Sigmoid colon (tissue), 7 donors: ENCODE data around the gene PHKB. TPM values are rescaled to one million over a fixed set of nuclear protein-coding genes. Genes with fewer than 3 reads are reported as not detected.
"Not testable (repeated sequence)": the region's sequence is repeated elsewhere in the genome, so short reads cannot be mapped to it uniquely, and the experiment has no call there.

Experiments
- DNase-seq: peaks from one replicate; pipeline ENCODE4 v3.0.0-alpha.2; 2019
- H3K27ac ChIP-seq, 4 donors: fragments of 200-600 bp; sonication (generic); one replicate each; pipeline ENCODE4 v1.5.1; 2016 to 2019; ENCODE audit warnings: mild to moderate bottlenecking in 1 of 4
- H3K27me3 ChIP-seq, 3 donors: fragments of 200-600 bp; sonication (generic); one replicate each; pipeline ENCODE4 v1.5.1; 2019; ENCODE audit warnings: mild to moderate bottlenecking in 1 of 3
- H3K36me3 ChIP-seq, 4 donors: fragments of 200-600 bp; sonication (generic); one replicate each; pipeline ENCODE4 v1.5.1; 2016 to 2019
- H3K4me1 ChIP-seq, 4 donors: fragments of 200-600 bp; sonication (generic); one replicate each; pipeline ENCODE4 v1.5.1; 2017 to 2019
- H3K4me3 ChIP-seq, 4 donors: fragments of 200-600 bp; sonication (generic); one replicate each; pipeline ENCODE4 v1.5.1; 2017 to 2019; ENCODE audit warnings: mild to moderate bottlenecking in 2 of 4, moderate library complexity in 1 of 4
- H3K9me3 ChIP-seq, 4 donors: fragments of 200-600 bp in 3 of 4; sonication (generic) in 3 of 4; one replicate each; pipeline versions ENCODE4 v1.5.1 to v1.6.1; 2013 to 2019
- EP300 ChIP-seq, 4 donors: sonication (generic); formaldehyde crosslinking; IDR thresholded peaks; one replicate each; pipeline ENCODE4 v1.6.1; 2017; ENCODE audit warnings: antibody characterized with exemption in 4 of 4
- POLR2A ChIP-seq, 2 donors: fragments of 450-650 bp; IDR thresholded peaks; one replicate each; pipeline ENCODE4 v1.6.1; 2016; ENCODE audit warnings: antibody characterized with exemption in 2 of 2, mild to moderate bottlenecking in 2 of 2, moderate library complexity in 2 of 2
- POLR2AphosphoS5 ChIP-seq, 4 donors: sonication (generic); formaldehyde crosslinking; IDR thresholded peaks; one replicate each; pipeline ENCODE4 v1.6.1; 2017; ENCODE audit warnings: antibody characterized with exemption in 4 of 4
- WGBS, 2 donors: extraction: QIAGEN DNeasy Blood & Tissue Kit; methylation state at CpG; one replicate each; pipeline ENCODE4 v1.1.7; 2013; 5-methylcytosine and 5-hydroxymethylcytosine counted together
- intact Hi-C: fragments of 100-400 bp; cut with DNase I; formaldehyde crosslinking; loops from one replicate; pipeline ENCODE4 v1.15.1; 2023
- polyA plus RNA-seq, 3 donors: library from polyadenylated mRNA; stranded (reverse); fragments of 200-250 nt; gene quantifications; one replicate each; pipeline ENCODE4 v1.2.3, GENCODE V29; 2013
- total RNA-seq, 4 donors: library from RNA; depleted of rRNA; stranded (reverse); fragments of >200 nt; gene quantifications; one replicate each; pipeline ENCODE4 v1.1.0, GENCODE V29; 2016
- TF ChIP-seq, protein P1 (sequence below), 4 experiments: fragments of 450-650 bp in 3 of 4; fragments of 200-600 bp in 1 of 4; IDR thresholded peaks; one replicate each; pipeline ENCODE4 v1.5.1; 2016 to 2019; ENCODE audit warnings: antibody characterized with exemption in 4 of 4, mild to moderate bottlenecking in 3 of 4, moderate library complexity in 2 of 4
- donor health status: healthy with polysubstance abuse.
- donor health status: Bipolar disorder and iron deficiency.
- donor health status: healthy.

The PHKB gene
- total and polyA plus RNA-seq, 7 donors, result 24.6 to 95.6 (median 60.5) TPM

DNA sequence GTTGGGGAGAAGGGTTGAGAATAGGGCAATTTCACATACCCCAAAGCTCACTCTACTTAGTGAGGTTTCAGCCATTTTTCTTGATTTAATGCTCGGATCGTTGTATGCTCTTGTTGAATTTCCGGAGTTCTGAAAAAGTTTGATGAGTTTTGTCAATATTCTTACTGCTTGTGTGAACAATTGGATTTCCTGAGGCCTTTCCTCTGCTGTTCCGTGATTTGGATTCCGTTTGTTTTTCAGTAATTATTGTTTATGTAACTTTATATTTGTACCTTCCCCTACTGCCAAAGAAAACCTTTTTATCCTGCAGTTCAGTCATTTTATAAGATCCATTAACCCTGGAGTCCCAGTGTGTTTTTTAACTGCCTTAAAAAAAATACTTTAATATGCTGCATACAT lies 62.9 kb downstream of the PHKB start:
- Histone ChIP-seq H3K4me3 (no peak overlapping the region), H3K4me1 (peaks cover 0 to 17% (median 10%) of the 10 kb centered on the region in 4 donors), H3K27me3 (no peaks in the 10 kb centered on the region), H3K27ac (no peak overlapping the region), H3K9me3 (no peaks in the 10 kb centered on the region), H3K36me3 (peaks cover 0 to 4% (median 2%) of the 10 kb centered on the region in 4 donors)
- intact Hi-C loops, result no loop called here
- TF ChIP-seq EP300 (IDR thresholded peaks at IDR 0.05) (no peak), POLR2AphosphoS5 (IDR thresholded peaks at IDR 0.05) (no peak), POLR2A (IDR thresholded peaks at IDR 0.05) (no peak)
- TF ChIP-seq, protein P1, sequence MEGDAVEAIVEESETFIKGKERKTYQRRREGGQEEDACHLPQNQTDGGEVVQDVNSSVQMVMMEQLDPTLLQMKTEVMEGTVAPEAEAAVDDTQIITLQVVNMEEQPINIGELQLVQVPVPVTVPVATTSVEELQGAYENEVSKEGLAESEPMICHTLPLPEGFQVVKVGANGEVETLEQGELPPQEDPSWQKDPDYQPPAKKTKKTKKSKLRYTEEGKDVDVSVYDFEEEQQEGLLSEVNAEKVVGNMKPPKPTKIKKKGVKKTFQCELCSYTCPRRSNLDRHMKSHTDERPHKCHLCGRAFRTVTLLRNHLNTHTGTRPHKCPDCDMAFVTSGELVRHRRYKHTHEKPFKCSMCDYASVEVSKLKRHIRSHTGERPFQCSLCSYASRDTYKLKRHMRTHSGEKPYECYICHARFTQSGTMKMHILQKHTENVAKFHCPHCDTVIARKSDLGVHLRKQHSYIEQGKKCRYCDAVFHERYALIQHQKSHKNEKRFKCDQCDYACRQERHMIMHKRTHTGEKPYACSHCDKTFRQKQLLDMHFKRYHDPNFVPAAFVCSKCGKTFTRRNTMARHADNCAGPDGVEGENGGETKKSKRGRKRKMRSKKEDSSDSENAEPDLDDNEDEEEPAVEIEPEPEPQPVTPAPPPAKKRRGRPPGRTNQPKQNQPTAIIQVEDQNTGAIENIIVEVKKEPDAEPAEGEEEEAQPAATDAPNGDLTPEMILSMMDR (IDR thresholded peaks at IDR 0.05), result no peak
- WGBS, 2 donors, result 77 to 82% methylated on average over 5 of the region's 5 CpGs
- no peak for DNase-seq

DNA sequence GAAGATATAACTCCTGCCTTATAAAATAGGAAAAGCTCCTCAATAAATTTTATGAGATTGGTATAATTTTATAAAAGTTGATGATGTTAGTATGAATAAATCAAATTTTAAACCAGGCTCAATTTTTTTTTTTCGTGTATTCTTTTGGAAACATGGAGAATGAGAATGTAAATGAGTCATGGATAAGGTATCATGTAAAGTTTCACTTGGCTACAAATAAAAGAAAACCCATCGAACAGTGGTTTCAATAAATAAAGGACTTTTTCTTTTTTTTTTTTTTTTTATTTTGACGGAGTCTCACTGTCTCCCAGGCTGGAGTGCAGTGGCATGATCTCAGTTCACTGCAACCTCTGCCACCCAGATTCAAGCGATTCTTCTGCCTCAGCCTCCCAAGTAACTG lies 67.3 kb downstream of the PHKB start:
- Histone ChIP-seq H3K4me3 (no peak overlapping the region), H3K9me3 (no peaks in the 10 kb centered on the region), H3K36me3 (peaks cover 0 to 10% (median 0%) of the 10 kb centered on the region in 4 donors), H3K27ac (no peak overlapping the region), H3K27me3 (no peaks in the 10 kb centered on the region), H3K4me1 (peaks cover 0 to 1% (median 0%) of the 10 kb centered on the region in 4 donors)
- DNase-seq, result no peak
- no peak for TF ChIP-seq EP300 (IDR thresholded peaks at IDR 0.05)
- TF ChIP-seq POLR2A (IDR thresholded peaks at IDR 0.05), result no peak
- no peak for TF ChIP-seq POLR2AphosphoS5 (IDR thresholded peaks at IDR 0.05)
- TF ChIP-seq, protein P1 (IDR thresholded peaks at IDR 0.05), result no peak
- intact Hi-C loops, result no loop called here
- 97% methylated on average over 4 of the region's 4 CpGs for WGBS, 2 donors

DNA sequence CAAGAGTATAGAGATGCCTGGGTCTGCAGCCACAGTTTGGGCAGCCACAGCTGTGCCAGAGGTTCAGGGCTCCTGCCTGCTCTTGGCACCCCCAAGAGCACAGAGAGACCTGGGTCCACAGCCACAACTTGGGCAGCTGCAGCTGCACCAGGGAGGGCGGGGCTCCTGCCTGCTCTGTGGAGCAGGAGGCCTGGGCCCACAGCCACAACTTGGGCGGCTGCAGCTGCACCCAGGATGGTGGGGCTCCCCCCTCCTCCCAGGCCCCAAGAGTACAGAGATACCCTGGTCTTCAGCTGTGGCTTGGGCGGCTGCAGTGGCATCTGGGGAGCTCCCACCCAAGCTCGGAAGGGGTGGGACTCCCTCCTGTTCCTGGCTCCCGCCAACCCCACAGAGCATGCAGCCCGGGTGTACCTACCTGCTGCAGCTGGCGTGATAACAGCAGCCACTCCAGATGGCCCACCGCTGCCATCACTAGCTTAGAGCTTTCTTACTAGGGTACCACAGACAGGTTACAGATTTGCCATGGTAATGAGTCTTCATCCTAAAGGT lies 72.7 kb downstream of the PHKB start:
- Histone ChIP-seq H3K36me3 (peaks cover 0 to 19% (median 0%) of the 10 kb centered on the region in 4 donors), H3K27me3 (no peaks in the 10 kb centered on the region), H3K9me3 (no peaks in the 10 kb centered on the region), H3K4me3 (no peak overlapping the region), H3K27ac (no peak overlapping the region), H3K4me1 (no peaks in the 10 kb centered on the region)
- no peak for DNase-seq
- TF ChIP-seq POLR2A (IDR thresholded peaks at IDR 0.05), result no peak
- TF ChIP-seq, protein P1 (IDR thresholded peaks at IDR 0.05), result no peak
- no peak for TF ChIP-seq POLR2AphosphoS5 (IDR thresholded peaks at IDR 0.05)
- TF ChIP-seq EP300 (IDR thresholded peaks at IDR 0.05), result no peak
- intact Hi-C loops, result no loop called here
- WGBS, 2 donors, result 95 to 97% methylated on average over 8 of the region's 8 CpGs

DNA sequence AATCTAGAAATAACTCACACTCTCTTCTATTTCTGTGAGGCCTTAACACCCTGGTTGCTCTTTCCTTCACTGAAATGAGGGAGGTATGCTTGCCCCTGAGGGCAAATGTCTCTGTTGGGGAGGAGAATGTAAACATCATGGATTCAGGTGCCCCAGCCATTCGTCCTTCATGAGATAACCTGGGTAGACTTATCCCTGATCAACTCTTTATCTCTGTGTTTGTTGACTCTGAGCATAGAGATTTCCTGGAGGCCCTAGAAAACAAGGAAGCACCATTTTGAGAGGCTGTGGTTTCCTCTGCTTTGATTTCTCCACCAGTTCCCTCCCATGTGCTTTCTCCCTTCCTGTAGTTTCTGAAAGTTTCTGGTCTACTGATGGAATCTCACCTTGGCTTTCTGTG lies 77.3 kb downstream of the PHKB start:
- WGBS, 2 donors, result 63 to 78% methylated on average over 1 of the region's 1 CpG
- H3K4me1 ChIP-seq, result no peaks in the 10 kb centered on the region
- H3K4me3 ChIP-seq, result no peak overlapping the region
- peaks cover 0 to 21% (median 0%) of the 10 kb centered on the region in 4 donors for H3K36me3 ChIP-seq
- DNase-seq, result no peak
- no peaks in the 10 kb centered on the region for H3K27me3 ChIP-seq
- no peak for TF ChIP-seq EP300 (IDR thresholded peaks at IDR 0.05)
- no peak for TF ChIP-seq POLR2A (IDR thresholded peaks at IDR 0.05)
- TF ChIP-seq, protein P1 (IDR thresholded peaks at IDR 0.05), result no peak
- no peak for TF ChIP-seq POLR2AphosphoS5 (IDR thresholded peaks at IDR 0.05)
- intact Hi-C loops, result no loop called here
- peaks cover 3 to 14% (median 9%) of the 10 kb centered on the region in 4 donors for H3K9me3 ChIP-seq
- H3K27ac ChIP-seq, result no peak overlapping the region

DNA sequence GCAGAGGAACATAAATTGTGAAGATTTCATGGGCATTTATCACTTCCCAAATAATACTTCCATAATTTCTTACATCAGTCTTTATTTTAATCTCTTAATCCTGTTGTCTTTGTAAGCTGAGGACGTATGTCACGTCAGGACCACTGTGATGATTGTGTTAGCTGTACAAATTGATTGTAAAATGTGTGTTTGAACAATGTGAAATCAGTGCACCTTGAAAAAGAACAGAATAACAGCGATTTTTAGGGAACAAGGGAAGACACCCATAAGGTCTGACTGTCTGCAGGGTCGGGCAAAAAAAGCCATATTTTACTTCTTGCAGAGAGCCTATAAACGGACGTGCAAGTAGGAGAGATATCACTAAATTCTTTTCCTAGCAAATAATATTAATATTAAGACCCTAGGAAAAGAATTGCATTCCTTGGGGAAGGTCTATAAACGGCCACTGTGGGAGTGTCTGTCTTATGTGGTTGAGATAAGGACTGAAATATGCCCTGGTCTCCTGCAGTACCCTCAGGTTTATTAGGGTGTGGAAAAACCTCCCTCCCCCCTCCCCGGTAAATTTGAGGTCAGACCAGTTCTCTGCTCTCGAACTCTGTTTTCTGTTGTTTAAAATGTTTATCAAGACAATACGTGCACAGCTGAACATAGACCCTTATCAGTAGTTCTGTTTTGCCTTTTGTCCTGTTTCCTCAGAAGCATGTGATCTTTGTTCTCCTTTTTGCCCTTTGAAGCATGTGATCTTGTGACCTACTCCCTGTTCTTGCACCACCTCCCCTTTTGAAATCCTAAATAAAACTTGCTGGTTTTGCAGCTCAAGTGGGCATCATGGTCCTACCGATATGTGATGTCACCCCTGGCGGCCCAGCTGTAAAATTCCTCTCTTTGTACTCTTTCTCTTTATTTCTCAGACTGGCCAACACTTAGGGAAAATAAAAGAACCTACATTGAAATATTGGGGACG lies 78.9 kb downstream of the PHKB start:
- DNase-seq, H3K4me1 ChIP-seq, H3K27ac ChIP-seq, H3K4me3 ChIP-seq, H3K27me3 ChIP-seq, intact Hi-C loops: not testable (repeated sequence)
- peaks cover 0 to 21% (median 2%) of the 10 kb centered on the region in 4 donors for H3K36me3 ChIP-seq
- 93 to 97% methylated on average over 13 of the region's 13 CpGs for WGBS, 2 donors
- H3K9me3 ChIP-seq, result peaks cover 3 to 16% (median 9%) of the 10 kb centered on the region in 4 donors

DNA sequence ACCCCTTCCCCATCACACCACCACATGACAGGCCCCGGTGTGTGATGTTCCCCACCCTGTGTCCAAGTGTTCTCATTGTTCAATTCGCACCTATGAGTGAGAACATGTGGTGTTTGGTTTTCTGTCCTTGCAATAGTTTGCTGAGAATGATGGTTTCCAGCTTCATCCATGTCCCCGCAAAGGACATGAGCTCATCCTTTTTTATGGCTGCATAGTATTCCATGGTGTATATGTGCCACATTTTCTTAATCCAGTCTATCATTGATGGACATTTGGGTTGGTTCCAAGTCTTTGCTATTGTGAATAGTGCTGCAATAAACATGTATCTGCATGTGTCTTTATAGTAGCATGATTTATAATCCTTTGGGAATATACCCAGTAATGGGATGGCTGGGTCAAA lies 80.0 kb downstream of the PHKB start:
- H3K4me3 ChIP-seq, intact Hi-C loops, H3K4me1 ChIP-seq, H3K27me3 ChIP-seq, H3K27ac ChIP-seq, DNase-seq: not testable (repeated sequence)
- peaks cover 3 to 17% (median 9%) of the 10 kb centered on the region in 4 donors for H3K9me3 ChIP-seq
- H3K36me3 ChIP-seq, result peaks cover 0 to 17% (median 2%) of the 10 kb centered on the region in 4 donors
- WGBS, 2 donors, result 95 to 96% methylated on average over 3 of the region's 3 CpGs

DNA sequence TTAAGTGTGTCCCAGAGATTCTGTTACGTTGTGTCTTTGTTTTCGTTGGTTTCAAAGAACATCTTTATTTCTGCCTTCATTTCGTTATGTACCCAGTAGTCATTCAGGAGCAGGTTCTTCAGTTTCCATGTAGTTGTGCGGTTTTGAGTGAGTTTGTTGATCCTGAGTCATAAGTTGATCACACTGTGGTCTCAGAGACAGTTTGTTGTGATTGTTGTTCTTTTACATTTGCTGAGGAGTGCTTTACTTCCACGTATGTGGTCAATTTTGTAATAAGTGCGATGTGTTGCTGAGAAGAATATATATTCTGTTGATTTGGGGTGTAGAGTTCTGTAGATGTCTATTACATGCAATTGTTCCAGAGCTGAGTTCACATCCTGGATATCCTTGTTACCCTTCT lies 83.1 kb downstream of the PHKB start:
- 90 to 94% methylated on average over 6 of the region's 6 CpGs for WGBS, 2 donors
- intact Hi-C loops, result not testable (repeated sequence)

More for the DNA sequence above, 83.1 kb downstream of the PHKB start:
- Histone ChIP-seq H3K36me3 (peaks cover 7 to 32% (median 14%) of the 10 kb centered on the region in 4 donors), H3K9me3 (peaks cover 7 to 23% (median 9%) of the 10 kb centered on the region in 4 donors)
- not testable (repeated sequence) for H3K4me3 ChIP-seq, DNase-seq, H3K27me3 ChIP-seq, H3K27ac ChIP-seq, H3K4me1 ChIP-seq
